GM21576 (cell line): ENCODE results near the gene TMEM121.
"Not testable (repeated sequence)": the region's sequence is repeated elsewhere in the genome, so short reads cannot be mapped to it uniquely, and the experiment has no call there.

Experiments used
- ATAC-seq: cut with Tn5 transposase; IDR thresholded peaks from one replicate; pipeline ENCODE4 v1.9.1; 2021; ENCODE audit warnings: mild to moderate bottlenecking, moderate library complexity; ENCODE audit not compliant: unreplicated experiment

The TMEM121 gene

GRCh38 chr14:105567164-105568103 lies 41.1 kb downstream of the TMEM121 start:
- ATAC-seq: not testable (repeated sequence)

GRCh38 chr14:105568140-105568843 lies 41.9 kb downstream of the TMEM121 start:
- ATAC-seq: not testable (repeated sequence)

GRCh38 chr14:105568859-105569766 lies 42.7 kb downstream of the TMEM121 start:
- ATAC-seq: no peak

- no peak for ATAC-seq
Observed at GRCh38 chr14:105570482-105570881, 44.1 kb downstream of the TMEM121 start.

GRCh38 chr14:105571181-105571951 lies 45.0 kb downstream of the TMEM121 start:
- ATAC-seq: not testable (repeated sequence)

GRCh38 chr14:105572063-105572462 lies 45.7 kb downstream of the TMEM121 start:
- ATAC-seq: not testable (repeated sequence)

GRCh38 chr14:105573841-105574240 lies 47.5 kb downstream of the TMEM121 start:
- not testable (repeated sequence) for ATAC-seq

GRCh38 chr14:105574411-105574810 lies 48.0 kb downstream of the TMEM121 start:
- not testable (repeated sequence) for ATAC-seq

GRCh38 chr14:105575016-105575700 lies 48.8 kb downstream of the TMEM121 start:
- ATAC-seq: peak; percentile 50

GRCh38 chr14:105576525-105577088 lies 50.2 kb downstream of the TMEM121 start:
- no peak for ATAC-seq

GRCh38 chr14:105577314-105577861 lies 51.0 kb downstream of the TMEM121 start:
- no peak for ATAC-seq

- ATAC-seq: no peak
Observed at GRCh38 chr14:105578070-105578469, 51.7 kb downstream of the TMEM121 start.

- not testable (repeated sequence) for ATAC-seq
Observed at GRCh38 chr14:105579221-105579620, 52.8 kb downstream of the TMEM121 start.
